ENCODE measurements around the gene SYNPO2.

DNA sequence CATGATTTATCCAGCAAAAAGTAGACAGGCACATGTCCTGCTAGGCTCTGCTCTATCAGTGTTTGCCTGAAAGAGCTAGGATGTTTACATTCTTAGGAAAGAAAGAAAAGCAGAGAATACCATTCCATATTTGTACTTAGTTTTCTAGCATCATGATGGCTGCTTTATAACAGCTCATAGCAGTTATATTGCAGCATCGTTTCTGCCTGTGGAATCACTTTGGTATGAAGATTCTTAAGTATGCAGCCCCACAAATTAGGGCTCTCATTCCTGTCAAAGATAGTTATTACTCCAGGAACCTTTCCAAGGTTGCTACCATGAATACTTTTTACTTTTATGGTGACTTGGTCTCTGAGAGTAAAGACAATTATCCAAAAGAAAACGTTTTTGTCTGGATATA lies 128.0 kb downstream of the SYNPO2 start:
- TF ChIP-seq TAF1 (IDR thresholded peaks at IDR 0.05; ENCODE audit: borderline replicate concordance, insufficient read depth, low read length) = no peak
- TF ChIP-seq, protein P1, sequence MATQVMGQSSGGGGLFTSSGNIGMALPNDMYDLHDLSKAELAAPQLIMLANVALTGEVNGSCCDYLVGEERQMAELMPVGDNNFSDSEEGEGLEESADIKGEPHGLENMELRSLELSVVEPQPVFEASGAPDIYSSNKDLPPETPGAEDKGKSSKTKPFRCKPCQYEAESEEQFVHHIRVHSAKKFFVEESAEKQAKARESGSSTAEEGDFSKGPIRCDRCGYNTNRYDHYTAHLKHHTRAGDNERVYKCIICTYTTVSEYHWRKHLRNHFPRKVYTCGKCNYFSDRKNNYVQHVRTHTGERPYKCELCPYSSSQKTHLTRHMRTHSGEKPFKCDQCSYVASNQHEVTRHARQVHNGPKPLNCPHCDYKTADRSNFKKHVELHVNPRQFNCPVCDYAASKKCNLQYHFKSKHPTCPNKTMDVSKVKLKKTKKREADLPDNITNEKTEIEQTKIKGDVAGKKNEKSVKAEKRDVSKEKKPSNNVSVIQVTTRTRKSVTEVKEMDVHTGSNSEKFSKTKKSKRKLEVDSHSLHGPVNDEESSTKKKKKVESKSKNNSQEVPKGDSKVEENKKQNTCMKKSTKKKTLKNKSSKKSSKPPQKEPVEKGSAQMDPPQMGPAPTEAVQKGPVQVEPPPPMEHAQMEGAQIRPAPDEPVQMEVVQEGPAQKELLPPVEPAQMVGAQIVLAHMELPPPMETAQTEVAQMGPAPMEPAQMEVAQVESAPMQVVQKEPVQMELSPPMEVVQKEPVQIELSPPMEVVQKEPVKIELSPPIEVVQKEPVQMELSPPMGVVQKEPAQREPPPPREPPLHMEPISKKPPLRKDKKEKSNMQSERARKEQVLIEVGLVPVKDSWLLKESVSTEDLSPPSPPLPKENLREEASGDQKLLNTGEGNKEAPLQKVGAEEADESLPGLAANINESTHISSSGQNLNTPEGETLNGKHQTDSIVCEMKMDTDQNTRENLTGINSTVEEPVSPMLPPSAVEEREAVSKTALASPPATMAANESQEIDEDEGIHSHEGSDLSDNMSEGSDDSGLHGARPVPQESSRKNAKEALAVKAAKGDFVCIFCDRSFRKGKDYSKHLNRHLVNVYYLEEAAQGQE (IDR thresholded peaks at IDR 0.05; ENCODE audit: insufficient read depth in 1 of 2, low read depth in 2 of 2, low read length in 2 of 2) = no peak
- no peak for TF ChIP-seq SIN3A (IDR thresholded peaks at IDR 0.05; ENCODE audit: borderline replicate concordance, insufficient read depth, low read length)
